Measurements from ENCODE around the gene PRCC.

PRCC gene

DNA sequence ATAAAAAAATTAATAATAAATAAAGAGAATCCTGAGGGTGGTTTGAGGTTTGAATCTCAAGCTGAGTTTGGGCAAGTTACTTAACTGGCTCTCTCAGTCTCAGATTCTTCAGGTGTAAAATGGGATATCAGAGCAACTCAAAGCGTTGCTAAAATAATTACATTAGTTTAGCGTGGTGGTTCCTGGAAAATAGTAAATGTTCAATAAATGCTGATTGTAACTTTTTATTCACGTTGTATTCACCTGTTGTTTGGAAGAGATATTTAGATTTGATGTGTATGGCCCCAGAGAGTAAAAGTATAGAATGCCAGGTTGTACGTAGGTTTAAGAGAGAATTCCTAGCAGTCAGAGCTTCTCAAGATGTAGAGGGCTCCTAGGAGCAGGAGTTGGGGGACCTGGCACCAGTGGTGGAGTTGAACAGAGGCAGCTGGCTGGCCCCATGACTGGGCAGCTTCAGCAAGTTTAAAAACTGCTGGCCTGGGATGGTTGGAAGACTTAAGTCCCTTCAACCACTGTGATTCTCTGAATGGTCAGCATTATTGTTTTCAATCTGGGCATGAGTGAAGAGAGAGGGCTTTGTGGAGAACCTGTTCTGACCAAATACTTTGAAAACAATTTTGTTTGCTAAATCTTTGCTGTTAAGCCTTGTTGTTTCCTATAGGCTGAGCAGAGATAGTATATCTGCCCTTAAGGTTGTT, 22.4 kb downstream of the PRCC start:
- DNase-seq (ENCODE audit: low read depth): no peak
- TF ChIP-seq, protein P1, sequence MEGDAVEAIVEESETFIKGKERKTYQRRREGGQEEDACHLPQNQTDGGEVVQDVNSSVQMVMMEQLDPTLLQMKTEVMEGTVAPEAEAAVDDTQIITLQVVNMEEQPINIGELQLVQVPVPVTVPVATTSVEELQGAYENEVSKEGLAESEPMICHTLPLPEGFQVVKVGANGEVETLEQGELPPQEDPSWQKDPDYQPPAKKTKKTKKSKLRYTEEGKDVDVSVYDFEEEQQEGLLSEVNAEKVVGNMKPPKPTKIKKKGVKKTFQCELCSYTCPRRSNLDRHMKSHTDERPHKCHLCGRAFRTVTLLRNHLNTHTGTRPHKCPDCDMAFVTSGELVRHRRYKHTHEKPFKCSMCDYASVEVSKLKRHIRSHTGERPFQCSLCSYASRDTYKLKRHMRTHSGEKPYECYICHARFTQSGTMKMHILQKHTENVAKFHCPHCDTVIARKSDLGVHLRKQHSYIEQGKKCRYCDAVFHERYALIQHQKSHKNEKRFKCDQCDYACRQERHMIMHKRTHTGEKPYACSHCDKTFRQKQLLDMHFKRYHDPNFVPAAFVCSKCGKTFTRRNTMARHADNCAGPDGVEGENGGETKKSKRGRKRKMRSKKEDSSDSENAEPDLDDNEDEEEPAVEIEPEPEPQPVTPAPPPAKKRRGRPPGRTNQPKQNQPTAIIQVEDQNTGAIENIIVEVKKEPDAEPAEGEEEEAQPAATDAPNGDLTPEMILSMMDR (conservative IDR thresholded peaks at IDR 0.05; ENCODE audit: control insufficient read depth, insufficient read depth, low read depth, low read length): no peak
- no peak overlapping the region for H3K4me3 ChIP-seq (ENCODE audit: control insufficient read depth, low read depth, low read length)

DNA sequence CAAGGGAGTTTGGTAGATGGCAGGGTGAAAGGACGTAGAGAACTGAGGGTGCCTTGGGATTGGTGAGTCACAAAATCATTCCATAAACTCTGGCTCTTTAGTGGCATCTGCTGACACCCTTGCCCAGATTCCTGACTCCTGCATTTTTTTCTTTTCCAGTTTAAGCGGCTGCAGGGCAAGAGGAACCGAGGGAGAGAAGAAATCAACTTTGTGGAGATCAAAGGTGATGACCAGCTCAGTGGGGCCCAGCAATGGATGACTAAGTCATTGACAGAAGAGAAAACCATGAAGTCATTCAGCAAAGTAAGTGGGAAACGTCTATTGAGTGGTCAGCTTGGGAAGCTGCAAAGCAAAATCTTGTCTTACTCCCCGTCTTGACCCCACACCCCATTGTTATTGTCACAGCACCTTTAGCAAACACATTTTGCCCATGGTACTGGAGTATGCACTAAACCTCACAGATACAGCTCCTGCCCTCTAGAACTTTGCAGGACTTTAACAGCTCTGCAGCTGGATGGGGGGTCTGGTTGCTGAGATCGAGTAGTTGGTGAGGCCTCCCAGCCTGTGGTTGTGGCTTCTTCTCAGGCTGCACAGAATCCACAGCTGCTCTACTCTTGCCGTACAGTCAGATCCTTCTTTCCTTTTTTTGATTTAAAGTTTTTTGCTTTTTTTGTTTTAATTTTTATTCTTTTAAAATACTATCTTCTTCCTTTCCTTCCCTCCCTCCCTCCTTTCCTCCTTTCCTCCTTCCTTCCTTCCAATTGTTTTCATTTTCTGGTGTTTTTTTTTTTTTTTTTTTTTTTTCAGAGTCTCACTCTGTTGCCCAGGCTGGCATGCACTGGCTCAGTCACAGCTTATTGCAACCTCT, 27.4 kb downstream of the PRCC start:
- TF ChIP-seq, protein P1 (conservative IDR thresholded peaks at IDR 0.05; ENCODE audit: control insufficient read depth, insufficient read depth, low read depth, low read length): no peak
- DNase-seq (ENCODE audit: low read depth): peak; percentile 46
- no peak overlapping the region for H3K4me3 ChIP-seq (ENCODE audit: control insufficient read depth, low read depth, low read length)

DNA sequence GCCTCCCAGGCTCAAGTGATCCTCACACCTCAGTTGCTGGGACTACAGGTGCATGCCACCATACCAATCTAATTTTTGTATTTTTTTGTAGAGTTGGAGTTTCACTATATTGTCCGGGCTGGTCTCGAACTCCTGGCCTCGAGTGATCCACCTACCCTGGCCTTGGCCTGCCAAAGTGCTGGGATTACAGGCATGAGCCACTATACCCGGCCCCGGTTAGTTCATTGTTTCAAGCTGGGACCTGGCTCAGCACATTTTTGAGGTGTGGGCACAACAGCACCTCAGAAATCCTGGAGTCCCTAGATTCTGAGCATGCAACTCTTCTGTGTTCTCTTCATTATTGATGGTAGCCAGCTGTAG, 28.0 kb downstream of the PRCC start:
- TF ChIP-seq, protein P1 (conservative IDR thresholded peaks at IDR 0.05; ENCODE audit: control insufficient read depth, insufficient read depth, low read depth, low read length): no peak
- DNase-seq (ENCODE audit: low read depth): no peak
- H3K4me3 ChIP-seq (ENCODE audit: control insufficient read depth, low read depth, low read length): no peak overlapping the region

DNA sequence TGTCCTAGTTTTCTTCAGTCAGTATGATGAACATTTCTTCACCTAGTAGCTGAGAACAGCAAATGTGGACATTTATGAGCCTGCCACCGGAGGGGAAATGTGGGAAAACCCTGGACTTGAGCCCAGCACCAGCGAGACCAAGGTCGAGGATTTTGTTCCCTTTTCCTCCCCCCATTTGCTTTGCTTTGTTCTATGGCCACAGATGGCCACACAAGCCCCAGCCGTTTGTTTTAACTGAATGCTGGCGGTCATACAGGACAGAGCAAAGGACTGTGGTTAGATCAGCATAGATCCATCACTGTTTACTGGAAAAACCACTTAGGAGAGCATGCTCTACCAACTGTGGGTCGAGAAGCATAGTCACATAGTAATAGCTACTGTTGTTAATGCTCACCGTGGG, 28.5 kb downstream of the PRCC start:
- H3K4me3 ChIP-seq (ENCODE audit: control insufficient read depth, low read depth, low read length): no peak overlapping the region
- TF ChIP-seq, protein P1 (conservative IDR thresholded peaks at IDR 0.05; ENCODE audit: control insufficient read depth, insufficient read depth, low read depth, low read length): no peak
- no peak for DNase-seq (ENCODE audit: low read depth)

DNA sequence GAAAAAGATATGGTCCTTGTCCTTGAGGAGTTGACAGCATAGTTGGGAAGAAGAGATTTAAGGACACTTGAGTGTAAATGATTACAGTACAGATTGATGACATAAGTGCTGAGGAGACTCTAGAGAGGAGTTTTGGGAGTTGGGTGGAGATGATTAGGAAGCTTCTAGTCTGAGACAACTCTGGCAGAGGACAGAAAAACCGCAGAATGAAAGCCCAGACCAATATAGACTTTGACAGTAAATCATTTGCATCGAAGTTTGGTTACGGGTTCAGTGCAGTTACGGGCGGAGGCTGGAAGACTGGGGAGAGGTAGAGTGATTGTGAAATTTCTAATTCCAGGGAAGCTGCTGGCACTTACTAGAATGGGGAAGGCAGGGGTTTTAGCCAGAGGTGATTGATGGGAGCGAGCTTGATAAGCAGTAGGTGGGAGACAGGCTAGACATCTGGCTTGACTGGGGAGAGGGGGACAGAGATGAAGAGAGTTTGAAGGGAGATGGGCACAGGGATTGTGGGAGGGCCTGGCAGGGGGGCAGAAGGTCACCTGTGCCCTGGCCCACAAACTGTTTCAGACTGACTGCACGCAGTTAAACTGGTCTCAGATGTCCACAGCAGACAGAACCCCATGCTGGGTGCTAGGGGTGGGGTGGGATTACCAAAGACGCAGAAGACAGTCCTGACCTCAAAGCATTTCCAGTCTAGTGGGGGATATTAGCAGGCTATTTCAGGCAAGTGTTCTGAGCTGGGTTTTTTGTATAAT, 29.2 kb downstream of the PRCC start:
- TF ChIP-seq, protein P1 (conservative IDR thresholded peaks at IDR 0.05; ENCODE audit: control insufficient read depth, insufficient read depth, low read depth, low read length): no peak
- peak; percentile 45 for DNase-seq (ENCODE audit: low read depth)
- H3K4me3 ChIP-seq (ENCODE audit: control insufficient read depth, low read depth, low read length): no peak overlapping the region

DNA sequence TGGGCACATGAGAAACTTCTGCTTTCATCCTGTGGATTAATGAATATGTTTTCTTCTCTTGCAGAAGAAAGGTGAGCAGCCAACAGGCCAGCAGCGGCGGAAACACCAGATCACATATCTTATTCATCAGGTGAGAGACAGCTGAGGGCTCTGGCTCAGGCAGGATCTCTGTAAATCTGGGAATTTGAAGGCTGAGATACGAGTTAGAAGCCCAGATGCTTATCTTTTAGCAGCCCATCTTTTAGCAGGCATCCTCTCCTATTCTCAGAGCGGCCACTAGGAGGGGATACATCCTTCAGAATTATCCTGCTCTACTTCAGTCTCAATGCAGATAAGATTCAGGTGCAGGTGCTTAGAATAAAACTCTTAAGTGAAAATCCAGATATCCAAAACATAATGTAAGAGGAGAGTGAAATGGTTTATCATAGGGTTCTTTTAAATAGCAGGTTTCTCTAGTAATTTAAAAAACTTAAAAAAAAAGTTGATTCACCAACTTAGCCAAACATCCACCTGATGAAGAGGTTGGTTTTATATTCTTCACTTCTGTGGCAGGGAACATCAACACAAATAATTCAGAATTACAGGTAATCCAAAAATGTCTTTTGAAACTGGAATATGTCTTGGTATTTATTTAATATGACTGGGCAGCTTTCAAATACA, 30.0 kb downstream of the PRCC start:
- TF ChIP-seq, protein P1 (conservative IDR thresholded peaks at IDR 0.05; ENCODE audit: control insufficient read depth, insufficient read depth, low read depth, low read length): peak; percentile 88
- peak; percentile 65 for DNase-seq (ENCODE audit: low read depth)
- H3K4me3 ChIP-seq (ENCODE audit: control insufficient read depth, low read depth, low read length): no peak overlapping the region

All from fibroblast of mammary gland (primary cell).